NCI-H128 (cell line): ENCODE measurements around the gene NUTM2F.
"Not testable (repeated sequence)": the region's sequence is repeated elsewhere in the genome, so short reads cannot be mapped to it uniquely, and the experiment has no call there.

Experiments
- DNase-seq: peaks from one replicate; lab custom pipeline; 2025; ENCODE audit not compliant: unreplicated experiment; lab: John Stamatoyannopoulos, UW

NUTM2F gene

GRCh38 chr9:94317949-94318657, 10.3 kb downstream of the NUTM2F start:
- DNase-seq: not testable (repeated sequence)

- not testable (repeated sequence) for DNase-seq
Observed at GRCh38 chr9:94316236-94316635, 12.2 kb downstream of the NUTM2F start.

- not testable (repeated sequence) for DNase-seq
Observed at GRCh38 chr9:94315034-94315984, 13.1 kb downstream of the NUTM2F start.

- no peak for DNase-seq
Observed at GRCh38 chr9:94303321-94303720, 25.1 kb downstream of the NUTM2F start.

- DNase-seq: no peak
Observed at GRCh38 chr9:94302426-94302825, 26.0 kb downstream of the NUTM2F start.

GRCh38 chr9:94301583-94301982, 26.9 kb downstream of the NUTM2F start:
- no peak for DNase-seq

GRCh38 chr9:94300470-94301301, 27.8 kb downstream of the NUTM2F start:
- no peak for DNase-seq

- no peak for DNase-seq
Observed at GRCh38 chr9:94298949-94299599, 29.4 kb downstream of the NUTM2F start.

GRCh38 chr9:94289691-94290090, 38.8 kb downstream of the NUTM2F start:
- no peak for DNase-seq

GRCh38 chr9:94287877-94288513, 40.4 kb downstream of the NUTM2F start:
- no peak for DNase-seq

- DNase-seq: no peak
Observed at GRCh38 chr9:94286116-94286515, 42.3 kb downstream of the NUTM2F start.

GRCh38 chr9:94281101-94281500, 47.3 kb downstream of the NUTM2F start:
- no peak for DNase-seq

- DNase-seq: no peak
Observed at GRCh38 chr9:94280409-94280989, 47.9 kb downstream of the NUTM2F start.

GRCh38 chr9:94277885-94278536, 50.4 kb downstream of the NUTM2F start:
- DNase-seq: no peak

GRCh38 chr9:94277029-94277428, 51.4 kb downstream of the NUTM2F start:
- not testable (repeated sequence) for DNase-seq

- no peak for DNase-seq
Observed at GRCh38 chr9:94270009-94270408, 58.4 kb downstream of the NUTM2F start.

GRCh38 chr9:94269264-94269663, 59.2 kb downstream of the NUTM2F start:
- no peak for DNase-seq
